ENCODE measurements around the gene EYA2.
A peak's percentile ranks its signal among the peaks of the same experiment; 100 is the strongest.

Gene EYA2

GRCh38 chr20:47215653-47216397 is 321.2 kb downstream of the EYA2 start:
- Histone ChIP-seq H3K36me3 (replicated peaks) (peaks cover 87% of the 10 kb centered on the region), H3K27me3 (ENCODE audit: low read depth) (no peaks in the 10 kb centered on the region), H3K4me1 (no peaks in the 10 kb centered on the region), H3K9me3 (no peaks in the 10 kb centered on the region), H3K4me3 (no peak overlapping the region)
- in situ Hi-C loops (cut with MboI; ENCODE audit: low sequenced_read_pairs) = loop anchor here (25.0 kb wide), 1 partner anchor 421 kb away; no protein-coding TSS in a partner anchor
- DNase-seq (ENCODE audit: low spot score in 2 of 2) = no peak

- H3K9me3 ChIP-seq = no peaks in the 10 kb centered on the region
- no peaks in the 10 kb centered on the region for H3K27me3 ChIP-seq (ENCODE audit: low read depth)
- in situ Hi-C loops (cut with MboI; ENCODE audit: low sequenced_read_pairs) = loop anchor here (25.0 kb wide), 1 partner anchor 420 kb away; no protein-coding TSS in a partner anchor
- peaks cover 87% of the 10 kb centered on the region for H3K36me3 ChIP-seq (replicated peaks)
- no peak for DNase-seq (ENCODE audit: low spot score in 2 of 2)
- H3K4me1 ChIP-seq = no peaks in the 10 kb centered on the region
- no peak overlapping the region for H3K4me3 ChIP-seq
These were observed 322.3 kb downstream of the EYA2 start for GRCh38 chr20:47216819-47217410.

- in situ Hi-C loops (cut with MboI; ENCODE audit: low sequenced_read_pairs) = loop anchor here (25.0 kb wide), 1 partner anchor 420 kb away; no protein-coding TSS in a partner anchor
- H3K4me3 ChIP-seq = no peak overlapping the region
- DNase-seq (ENCODE audit: low spot score in 2 of 2) = no peak
- peaks cover 82% of the 10 kb centered on the region for H3K36me3 ChIP-seq (replicated peaks)
- H3K9me3 ChIP-seq = no peaks in the 10 kb centered on the region
- no peaks in the 10 kb centered on the region for H3K4me1 ChIP-seq
- no peaks in the 10 kb centered on the region for H3K27me3 ChIP-seq (ENCODE audit: low read depth)
These were observed 323.1 kb downstream of the EYA2 start for GRCh38 chr20:47217482-47218446.

- H3K9me3 ChIP-seq = no peaks in the 10 kb centered on the region
- no peak overlapping the region for H3K4me3 ChIP-seq
- H3K27me3 ChIP-seq (ENCODE audit: low read depth) = no peaks in the 10 kb centered on the region
- in situ Hi-C loops (cut with MboI; ENCODE audit: low sequenced_read_pairs) = loop anchor here (25.0 kb wide), 1 partner anchor 417 kb away; no protein-coding TSS in a partner anchor
- peaks cover 84% of the 10 kb centered on the region for H3K36me3 ChIP-seq (replicated peaks)
- no peaks in the 10 kb centered on the region for H3K4me1 ChIP-seq
- DNase-seq (ENCODE audit: low spot score in 2 of 2) = peak; percentile 12 to 75
These were observed 325.5 kb downstream of the EYA2 start for GRCh38 chr20:47220161-47220582.

GRCh38 chr20:47221036-47221625 is 326.5 kb downstream of the EYA2 start:
- Histone ChIP-seq H3K4me1 (no peaks in the 10 kb centered on the region), H3K4me3 (no peak overlapping the region), H3K36me3 (replicated peaks) (peaks cover 79% of the 10 kb centered on the region), H3K27me3 (ENCODE audit: low read depth) (no peaks in the 10 kb centered on the region), H3K9me3 (no peaks in the 10 kb centered on the region)
- DNase-seq (ENCODE audit: low spot score in 2 of 2) = no peak
- in situ Hi-C loops (cut with MboI; ENCODE audit: low sequenced_read_pairs) = loop anchor here (25.0 kb wide), 1 partner anchor 416 kb away; no protein-coding TSS in a partner anchor

GRCh38 chr20:47222468-47223119 is 328.0 kb downstream of the EYA2 start:
- no peak for DNase-seq (ENCODE audit: low spot score in 2 of 2)
- Histone ChIP-seq H3K9me3 (no peaks in the 10 kb centered on the region), H3K4me3 (no peak overlapping the region), H3K4me1 (no peaks in the 10 kb centered on the region), H3K36me3 (replicated peaks) (peaks cover 84% of the 10 kb centered on the region), H3K27me3 (ENCODE audit: low read depth) (no peaks in the 10 kb centered on the region)
- in situ Hi-C loops (cut with MboI; ENCODE audit: low sequenced_read_pairs) = loop anchor here (25.0 kb wide), 1 partner anchor 415 kb away; no protein-coding TSS in a partner anchor

GRCh38 chr20:47223896-47224295 is 329.3 kb downstream of the EYA2 start:
- Histone ChIP-seq H3K27me3 (ENCODE audit: low read depth) (no peaks in the 10 kb centered on the region), H3K4me3 (no peak overlapping the region), H3K9me3 (no peaks in the 10 kb centered on the region), H3K4me1 (no peaks in the 10 kb centered on the region), H3K36me3 (replicated peaks) (peaks cover 83% of the 10 kb centered on the region)
- DNase-seq (ENCODE audit: low spot score in 2 of 2) = no peak
- in situ Hi-C loops (cut with MboI; ENCODE audit: low sequenced_read_pairs) = loop anchor here (25.0 kb wide), 1 partner anchor 413 kb away; no protein-coding TSS in a partner anchor

- H3K9me3 ChIP-seq = no peaks in the 10 kb centered on the region
- no peak for DNase-seq (ENCODE audit: low spot score in 2 of 2)
- in situ Hi-C loops (cut with MboI; ENCODE audit: low sequenced_read_pairs) = loop anchor here (25.0 kb wide), 1 partner anchor 413 kb away; no protein-coding TSS in a partner anchor
- H3K27me3 ChIP-seq (ENCODE audit: low read depth) = no peaks in the 10 kb centered on the region
- H3K36me3 ChIP-seq (replicated peaks) = peaks cover 83% of the 10 kb centered on the region
- H3K4me3 ChIP-seq = no peak overlapping the region
- no peaks in the 10 kb centered on the region for H3K4me1 ChIP-seq
These were observed 329.7 kb downstream of the EYA2 start for GRCh38 chr20:47224300-47224791.

- in situ Hi-C loops (cut with MboI; ENCODE audit: low sequenced_read_pairs) = loop anchor here (25.0 kb wide), 1 partner anchor 412 kb away; no protein-coding TSS in a partner anchor
- H3K9me3 ChIP-seq = no peaks in the 10 kb centered on the region
- no peaks in the 10 kb centered on the region for H3K27me3 ChIP-seq (ENCODE audit: low read depth)
- no peak for DNase-seq (ENCODE audit: low spot score in 2 of 2)
- no peaks in the 10 kb centered on the region for H3K4me1 ChIP-seq
- H3K4me3 ChIP-seq = no peak overlapping the region
- H3K36me3 ChIP-seq (replicated peaks) = peaks cover 83% of the 10 kb centered on the region
These were observed 330.2 kb downstream of the EYA2 start for GRCh38 chr20:47224857-47225256.

GRCh38 chr20:47225458-47225857 is 330.8 kb downstream of the EYA2 start:
- in situ Hi-C loops (cut with MboI; ENCODE audit: low sequenced_read_pairs) = no loop called here
- no peak overlapping the region for H3K4me3 ChIP-seq

GRCh38 chr20:47227119-47227518 is 332.5 kb downstream of the EYA2 start:
- DNase-seq (ENCODE audit: low spot score in 2 of 2) = no peak
- Histone ChIP-seq H3K9me3 (no peaks in the 10 kb centered on the region), H3K4me3 (no peak overlapping the region), H3K36me3 (replicated peaks) (peaks cover 82% of the 10 kb centered on the region), H3K4me1 (no peaks in the 10 kb centered on the region), H3K27me3 (ENCODE audit: low read depth) (no peaks in the 10 kb centered on the region)
- in situ Hi-C loops (cut with MboI; ENCODE audit: low sequenced_read_pairs) = no loop called here

More at GRCh38 chr20:47225458-47225857, 330.8 kb downstream of the EYA2 start:
- Histone ChIP-seq H3K4me1 (no peaks in the 10 kb centered on the region), H3K9me3 (no peaks in the 10 kb centered on the region), H3K27me3 (ENCODE audit: low read depth) (no peaks in the 10 kb centered on the region), H3K36me3 (replicated peaks) (peaks cover 80% of the 10 kb centered on the region)
- DNase-seq (ENCODE audit: low spot score in 2 of 2) = no peak

GRCh38 chr20:47227576-47227975 is 332.9 kb downstream of the EYA2 start:
- Histone ChIP-seq H3K36me3 (replicated peaks) (peaks cover 84% of the 10 kb centered on the region), H3K4me3 (no peak overlapping the region), H3K9me3 (no peaks in the 10 kb centered on the region), H3K27me3 (ENCODE audit: low read depth) (no peaks in the 10 kb centered on the region), H3K4me1 (no peaks in the 10 kb centered on the region)
- in situ Hi-C loops (cut with MboI; ENCODE audit: low sequenced_read_pairs) = no loop called here
- DNase-seq (ENCODE audit: low spot score in 2 of 2) = no peak
